HEK293T (cell line): Measurements from ENCODE around the gene TRRAP.

Experiments
- CTCF ChIA-PET: fragments of 350-600 bp; formaldehyde crosslinking; extraction: SDS; loops from one replicate; lab custom pipeline; 2021; ENCODE audit warnings: antibody characterized with exemption, inconsistent platforms; lab: Yijun Ruan, JAX
- POLR2A ChIA-PET: fragments of 350-600 bp; formaldehyde crosslinking; extraction: SDS; loops from one replicate; lab custom pipeline; 2020; ENCODE audit warnings: antibody characterized with exemption, inconsistent platforms; lab: Yijun Ruan, JAX
- DNase-seq: peaks from one replicate; pipeline ENCODE4 v3.0.0; 2012; ENCODE audit warnings: mixed read lengths; ENCODE audit errors: extremely low spot score
- ARNT ChIP-seq: fragments of 450-650 bp; IDR thresholded peaks from 2 replicates; pipeline ENCODE4 v1.6.1; 2017; ENCODE audit warnings: mild to moderate bottlenecking
- BHLHE40 ChIP-seq: fragments of 450-650 bp; IDR thresholded peaks from 2 replicates; pipeline ENCODE4 v1.6.1; 2016; ENCODE audit warnings: mild to moderate bottlenecking, moderate library complexity, borderline replicate concordance
- CTBP1 ChIP-seq: fragments of 450-650 bp; IDR thresholded peaks from 2 replicates; pipeline ENCODE4 v1.6.1; 2016; ENCODE audit warnings: borderline replicate concordance
- ELF4 ChIP-seq: fragments of 450-650 bp; IDR thresholded peaks from 2 replicates; pipeline ENCODE4 v1.6.1; 2017; ENCODE audit warnings: antibody characterized with exemption
- FOXA1 ChIP-seq: fragments of 450-650 bp; IDR thresholded peaks from 2 replicates; pipeline ENCODE4 v1.6.1; 2016; ENCODE audit warnings: mild to moderate bottlenecking
- FOXK2 ChIP-seq: fragments of 450-650 bp; IDR thresholded peaks from 2 replicates; pipeline ENCODE4 v1.6.1; 2016; ENCODE audit warnings: mild to moderate bottlenecking
- FOXM1 ChIP-seq: fragments of 450-650 bp; IDR thresholded peaks from 2 replicates; pipeline ENCODE4 v1.6.1; 2017; ENCODE audit warnings: mild to moderate bottlenecking, borderline replicate concordance
- HDGF ChIP-seq: fragments of 450-650 bp; IDR thresholded peaks from 2 replicates; pipeline ENCODE4 v1.6.1; 2017; ENCODE audit warnings: antibody characterized with exemption, borderline replicate concordance
- L3MBTL2 ChIP-seq: fragments of 450-650 bp; conservative IDR thresholded peaks from 2 replicates; pipeline ENCODE4 v1.6.1; 2016; ENCODE audit warnings: mild to moderate bottlenecking
- LEF1 ChIP-seq: fragments of 450-650 bp; IDR thresholded peaks from 2 replicates; pipeline ENCODE4 v1.6.1; 2017; ENCODE audit warnings: mild to moderate bottlenecking, borderline replicate concordance
- NFRKB ChIP-seq: fragments of 450-650 bp; IDR thresholded peaks from 2 replicates; pipeline ENCODE4 v1.6.1; 2016; ENCODE audit warnings: mild to moderate bottlenecking, moderate library complexity
- SP1 ChIP-seq: fragments of 450-650 bp; IDR thresholded peaks from 2 replicates; pipeline ENCODE4 v1.6.1; 2017
- SUZ12 ChIP-seq: fragments of 450-650 bp; IDR thresholded peaks from 2 replicates; pipeline ENCODE4 v1.6.1; 2016; ENCODE audit warnings: mild to moderate bottlenecking
- TARDBP ChIP-seq: fragments of 450-650 bp; IDR thresholded peaks from 2 replicates; pipeline ENCODE4 v1.6.1; 2016
- ZNF384 ChIP-seq: fragments of 450-650 bp; IDR thresholded peaks from 2 replicates; pipeline ENCODE4 v1.6.1; 2016
- TF ChIP-seq, protein P1 (sequence below): fragments of 450-650 bp; IDR thresholded peaks from 2 replicates; pipeline ENCODE4 v1.6.1; 2016

Gene TRRAP

GRCh38 chr7:98881561-98882315 lies 3.4 kb downstream of the TRRAP start:
- no peak for DNase-seq
- TF ChIP-seq ZNF384 (no peak), BHLHE40 (no peak), ARNT (no peak)
- ChIA-PET CTCF (no interaction called here), POLR2A (no interaction called here)

DNA sequence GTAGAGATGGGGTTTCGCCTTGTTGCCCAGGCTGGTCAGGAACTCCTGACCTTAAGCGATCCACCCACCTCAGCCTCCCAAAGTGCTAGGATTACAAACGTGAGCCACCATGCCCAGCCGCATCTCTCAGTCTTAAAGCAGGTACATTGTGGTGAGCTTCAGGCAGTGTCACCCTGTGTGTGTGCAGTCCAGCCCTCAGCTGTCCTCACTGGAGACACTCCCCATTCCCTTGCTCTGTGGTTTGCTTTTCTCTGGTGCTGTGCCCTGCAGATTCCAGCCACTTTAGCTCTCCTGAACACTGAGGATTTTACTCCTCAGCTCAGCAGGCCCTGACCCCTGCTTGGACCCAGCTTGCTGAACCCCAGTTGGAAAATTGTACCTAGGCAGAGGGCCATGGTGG lies 6.1 kb downstream of the TRRAP start:
- TF ChIP-seq ELF4: no peak
- no peak for TF ChIP-seq ARNT
- TF ChIP-seq NFRKB: no peak
- TF ChIP-seq FOXK2: no peak
- TF ChIP-seq ZNF384: no peak
- TF ChIP-seq LEF1: no peak
- no peak for TF ChIP-seq L3MBTL2
- no peak for TF ChIP-seq TARDBP
- TF ChIP-seq, protein P1, sequence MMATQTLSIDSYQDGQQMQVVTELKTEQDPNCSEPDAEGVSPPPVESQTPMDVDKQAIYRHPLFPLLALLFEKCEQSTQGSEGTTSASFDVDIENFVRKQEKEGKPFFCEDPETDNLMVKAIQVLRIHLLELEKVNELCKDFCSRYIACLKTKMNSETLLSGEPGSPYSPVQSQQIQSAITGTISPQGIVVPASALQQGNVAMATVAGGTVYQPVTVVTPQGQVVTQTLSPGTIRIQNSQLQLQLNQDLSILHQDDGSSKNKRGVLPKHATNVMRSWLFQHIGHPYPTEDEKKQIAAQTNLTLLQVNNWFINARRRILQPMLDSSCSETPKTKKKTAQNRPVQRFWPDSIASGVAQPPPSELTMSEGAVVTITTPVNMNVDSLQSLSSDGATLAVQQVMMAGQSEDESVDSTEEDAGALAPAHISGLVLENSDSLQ: no peak
- no peak for TF ChIP-seq SUZ12
- TF ChIP-seq CTBP1: no peak
- no peak for TF ChIP-seq FOXA1
- TF ChIP-seq BHLHE40: no peak
- ChIA-PET CTCF (interaction anchor here (0.7 kb wide), 1 partner anchor 55 kb away, joined by 4 read pairs; no protein-coding TSS in a partner anchor), POLR2A (no interaction called here)
- DNase-seq: no peak

- ChIA-PET CTCF (no interaction called here), POLR2A (no interaction called here)
- TF ChIP-seq L3MBTL2 (no peak), NFRKB (no peak), FOXA1 (no peak), FOXK2 (no peak), BHLHE40 (no peak), CTBP1 (no peak), LEF1 (no peak), ARNT (no peak), HDGF (no peak), FOXM1 (no peak)
- TF ChIP-seq, protein P1: no peak
- DNase-seq: no peak
Measured at GRCh38 chr7:98887038-98887437, 8.7 kb downstream of the TRRAP start.

DNA sequence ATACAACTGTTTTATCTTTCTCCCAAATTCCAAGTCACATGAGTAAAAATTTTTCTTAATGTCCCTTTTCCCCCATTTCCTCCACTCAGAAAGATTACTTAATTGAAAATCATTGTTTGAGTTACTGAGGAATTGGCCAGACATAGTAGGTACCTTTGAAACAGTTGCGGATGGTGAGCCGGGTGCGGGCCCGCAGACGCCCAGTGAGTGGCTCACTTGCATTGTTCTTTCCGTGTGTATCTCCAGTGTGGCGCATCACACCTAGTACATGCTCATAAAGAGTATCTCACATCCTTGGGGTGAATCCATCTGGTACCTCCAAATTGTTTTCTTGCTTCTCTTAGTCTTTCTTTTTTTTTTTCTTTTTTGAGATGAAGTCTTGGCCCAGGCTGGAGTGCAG lies 14.3 kb downstream of the TRRAP start:
- no peak for DNase-seq
- ChIA-PET POLR2A (no interaction called here), CTCF (no interaction called here)
- TF ChIP-seq FOXA1 (no peak), HDGF (no peak)

DNA sequence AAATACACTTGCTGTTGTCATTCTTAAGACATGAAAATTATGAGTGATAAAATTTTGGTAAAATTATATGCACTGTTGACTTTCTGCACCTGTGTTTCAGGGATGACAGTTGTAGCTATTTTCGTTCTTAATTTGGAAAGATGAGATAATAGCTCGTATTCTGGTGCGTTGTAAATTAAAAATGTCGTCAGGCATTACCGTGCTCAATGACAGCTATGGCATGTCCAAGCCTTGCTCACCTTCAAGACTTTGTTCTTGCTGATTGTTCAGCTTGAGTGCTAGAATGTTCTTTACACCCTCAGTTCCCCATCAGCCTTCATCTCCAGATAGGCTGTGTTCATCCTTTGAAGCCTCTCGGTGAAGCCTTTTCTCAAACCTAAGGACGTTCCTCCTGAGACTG lies 21.5 kb downstream of the TRRAP start:
- TF ChIP-seq CTBP1 (no peak), SUZ12 (no peak), FOXM1 (no peak), ELF4 (no peak), SP1 (no peak)
- DNase-seq: no peak
- ChIA-PET CTCF (no interaction called here), POLR2A (no interaction called here)

- DNase-seq: no peak
- no peak for TF ChIP-seq BHLHE40
- TF ChIP-seq FOXA1: no peak
- TF ChIP-seq ELF4: no peak
- TF ChIP-seq SUZ12: no peak
- TF ChIP-seq CTBP1: no peak
- no peak for TF ChIP-seq LEF1
- no peak for TF ChIP-seq FOXM1
- TF ChIP-seq, protein P1: no peak
- no peak for TF ChIP-seq NFRKB
- no peak for TF ChIP-seq ARNT
- TF ChIP-seq FOXK2: no peak
- no peak for TF ChIP-seq TARDBP
- TF ChIP-seq HDGF: no peak
- no peak for TF ChIP-seq L3MBTL2
- no peak for TF ChIP-seq SP1
- CTCF ChIA-PET: no interaction called here
- POLR2A ChIA-PET: no interaction called here
Measured at GRCh38 chr7:98900815-98901214, 22.5 kb downstream of the TRRAP start.

GRCh38 chr7:98902523-98902922 lies 24.2 kb downstream of the TRRAP start:
- DNase-seq: no peak
- CTCF ChIA-PET: no interaction called here
- TF ChIP-seq SP1 (no peak), ZNF384 (no peak), FOXK2 (no peak), CTBP1 (no peak), SUZ12 (no peak), HDGF (no peak), L3MBTL2 (no peak), ELF4 (no peak), FOXM1 (no peak), FOXA1 (no peak), TARDBP (no peak), NFRKB (no peak), ARNT (no peak), BHLHE40 (no peak), LEF1 (no peak)
- TF ChIP-seq, protein P1: no peak

More at GRCh38 chr7:98902523-98902922, 24.2 kb downstream of the TRRAP start:
- POLR2A ChIA-PET: no interaction called here
